K562 (cell line): ENCODE results near the gene RAB31. TPM values are rescaled to one million over a fixed set of nuclear protein-coding genes. Genes with fewer than 3 reads are reported as not detected.

Experiments
- BDP1 ChIP-seq: IDR thresholded peaks from 3 replicates; pipeline ENCODE4 v1.6.1; 2011; ENCODE audit not compliant: insufficient read length, insufficient read depth
- E2F8 ChIP-seq: fragments of 450-650 bp; IDR thresholded peaks from 2 replicates; pipeline ENCODE4 v1.7.1; 2018; ENCODE audit warnings: mild to moderate bottlenecking, low read depth; ENCODE audit not compliant: partially characterized antibody
- FOSL1 ChIP-seq: fragments of 200-800 bp; sonication (Bioruptor generic); conservative IDR thresholded peaks from 2 replicates; pipeline ENCODE4 v1.6.1; 2016; ENCODE audit warnings: missing genetic modification characterization, missing compliant biosample characterization
- FOXJ2 ChIP-seq: fragments of 200-800 bp; sonication (Bioruptor generic); IDR thresholded peaks from 2 replicates; pipeline ENCODE4 v1.6.1; 2016; ENCODE audit warnings: missing genetic modification characterization, missing compliant biosample characterization
- IRF2 ChIP-seq: sonication (generic); formaldehyde crosslinking; IDR thresholded peaks from 2 replicates; pipeline ENCODE4 v1.8.1; 2022; ENCODE audit warnings: mild to moderate bottlenecking, missing genetic modification reagents
- MAFF ChIP-seq: IDR thresholded peaks from 2 replicates; pipeline ENCODE4 v1.6.1; 2012; ENCODE audit warnings: low read length, improper control_type of control experiment
- MAZ ChIP-seq, 2 experiments: fragments of 450-650 bp in 1 of 2; sonication (generic) in 1 of 2; formaldehyde crosslinking; IDR thresholded peaks in 1 of 2; conservative IDR thresholded peaks in 1 of 2; 2 replicates each; pipeline versions ENCODE4 v1.4.0 to v1.5.0; 2020; ENCODE audit warnings: mild to moderate bottlenecking in 1 of 2, missing genetic modification reagents in 1 of 2
- PBX2 ChIP-seq, 2 experiments: IDR thresholded peaks in 1 of 2; conservative IDR thresholded peaks in 1 of 2; 2 replicates each; pipeline ENCODE4 v1.6.1; 2016; ENCODE audit warnings: low read depth in 2 of 2, mild to moderate bottlenecking in 1 of 2, missing compliant biosample characterization in 1 of 2, missing genetic modification characterization in 1 of 2, moderate library complexity in 1 of 2
- U2AF1 ChIP-seq: fragments of 200-400 bp; formaldehyde crosslinking; optimal IDR thresholded peaks from 2 replicates; pipeline ENCODE3; 2017; ENCODE audit warnings: mild to moderate bottlenecking, low read depth, low read length, moderate library complexity
- ZBTB9 ChIP-seq: fragments of 450-650 bp; formaldehyde crosslinking; IDR thresholded peaks from 2 replicates; pipeline ENCODE4 v1.4.0; 2020; ENCODE audit warnings: mild to moderate bottlenecking, moderate library complexity
- ZFP1 ChIP-seq: fragments of 450-650 bp; formaldehyde crosslinking; IDR thresholded peaks from 2 replicates; pipeline ENCODE4 v1.4.0; 2020; ENCODE audit warnings: mild to moderate bottlenecking, mixed read lengths
- polyA plus RNA-seq, 8 experiments: library from polyadenylated mRNA; depleted of rRNA in 4 of 8; stranded (reverse) in 5 of 8; unstranded in 3 of 8; fragments of >200 nt; fragmentation: Nextera tagmentation in 2 of 8; fragmentation: Illumina TruSeq in 1 of 8; extraction: Ambion mirVana in 2 of 8; extraction: Trizol in 1 of 8; gene quantifications; 2 replicates each; pipeline versions ENCODE4 v1.2.1 to v1.2.3, GENCODE V29; 2011 to 2014; ENCODE audit warnings: inconsistent platforms in 1 of 8, missing spikeins in 1 of 8
- total RNA-seq, 7 experiments: library from RNA; depleted of rRNA in 6 of 7; stranded (reverse); fragments of >200 nt in 6 of 7; fragmentation: Illumina TruSeq in 2 of 7; extraction: Trizol in 2 of 7; gene quantifications; 2 replicates each; pipeline versions ENCODE4 v1.2.1 to v1.2.3, GENCODE V29; 2011 to 2021; ENCODE audit warnings: low replicate concordance in 1 of 7

The RAB31 gene
- total and polyA plus RNA-seq, 9 of the 15 experiments (the other 6 are each of a cell fraction or from before 2014, with no cell fraction given), result 20.7 to 70.4 (median 41.3) TPM

GRCh38 chr18:9886005-9886348 is 177.9 kb downstream of the RAB31 start (continued):
- TF ChIP-seq IRF2 (CRISPR knock-in tag) (no peak), FOSL1 (tag) (0 out of 2 replicates have a peak, but pooled peaks have one; percentile 33), ZFP1 (CRISPR knock-in tag) (no peak), PBX2 (CRISPR knock-in tag; IDR thresholded peaks at IDR 0.05; ENCODE audit: low read depth) (no peak), PBX2 (tag; conservative IDR thresholded peaks at IDR 0.05; ENCODE audit: low read depth) (no peak), MAFF (no peak), U2AF1 (no peak), BDP1 (no peak), MAZ (CRISPR knock-in tag; conservative IDR thresholded peaks at IDR 0.05 in 1 of 2, IDR thresholded peaks at IDR 0.05 in 1 of 2) (0 out of 4 replicates have a peak, but pooled peaks of 1 of the 2 experiments have one; percentile 19), FOXJ2 (tag) (no peak), ZBTB9 (no peak), E2F8 (no peak)
